ENCODE results near the gene BAIAP2.
"Not testable (repeated sequence)": the region's sequence is repeated elsewhere in the genome, so short reads cannot be mapped to it uniquely, and the experiment has no call there.

The BAIAP2 gene

DNA sequence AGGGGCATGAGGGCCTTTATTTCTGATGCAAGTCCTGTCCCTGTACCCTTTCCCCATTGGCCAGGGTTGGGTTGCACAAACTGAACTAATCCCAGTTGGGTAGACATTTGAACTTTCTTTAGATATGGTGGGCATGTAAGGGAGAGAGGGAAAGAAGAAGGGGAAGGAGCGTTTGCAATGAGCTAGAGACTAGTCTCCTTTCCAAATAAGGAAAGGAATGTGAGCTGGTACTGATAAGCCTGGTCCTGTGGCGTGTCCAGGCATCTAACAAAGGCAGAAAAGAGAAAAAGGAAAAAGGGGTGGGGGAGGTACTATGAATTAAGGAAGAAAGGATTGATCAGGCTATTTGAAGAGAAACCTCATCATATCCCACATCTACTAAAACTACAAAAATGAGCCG, 23.0 kb upstream of the BAIAP2 start:
- DNase-seq = no peak
- peaks cover 10% of the 10 kb centered on the region for H3K36me3 Mint-ChIP-seq (ENCODE audit: low read depth)
- no peak for ATAC-seq
- H3K9me3 Mint-ChIP-seq = peaks cover 15% of the 10 kb centered on the region
- H3K4me3 Mint-ChIP-seq = no peak overlapping the region
- peaks cover 3% of the 10 kb centered on the region for H3K4me1 Mint-ChIP-seq
- no peak overlapping the region for H3K27ac Mint-ChIP-seq
- peaks cover 6% of the 10 kb centered on the region for H3K27me3 Mint-ChIP-seq

DNA sequence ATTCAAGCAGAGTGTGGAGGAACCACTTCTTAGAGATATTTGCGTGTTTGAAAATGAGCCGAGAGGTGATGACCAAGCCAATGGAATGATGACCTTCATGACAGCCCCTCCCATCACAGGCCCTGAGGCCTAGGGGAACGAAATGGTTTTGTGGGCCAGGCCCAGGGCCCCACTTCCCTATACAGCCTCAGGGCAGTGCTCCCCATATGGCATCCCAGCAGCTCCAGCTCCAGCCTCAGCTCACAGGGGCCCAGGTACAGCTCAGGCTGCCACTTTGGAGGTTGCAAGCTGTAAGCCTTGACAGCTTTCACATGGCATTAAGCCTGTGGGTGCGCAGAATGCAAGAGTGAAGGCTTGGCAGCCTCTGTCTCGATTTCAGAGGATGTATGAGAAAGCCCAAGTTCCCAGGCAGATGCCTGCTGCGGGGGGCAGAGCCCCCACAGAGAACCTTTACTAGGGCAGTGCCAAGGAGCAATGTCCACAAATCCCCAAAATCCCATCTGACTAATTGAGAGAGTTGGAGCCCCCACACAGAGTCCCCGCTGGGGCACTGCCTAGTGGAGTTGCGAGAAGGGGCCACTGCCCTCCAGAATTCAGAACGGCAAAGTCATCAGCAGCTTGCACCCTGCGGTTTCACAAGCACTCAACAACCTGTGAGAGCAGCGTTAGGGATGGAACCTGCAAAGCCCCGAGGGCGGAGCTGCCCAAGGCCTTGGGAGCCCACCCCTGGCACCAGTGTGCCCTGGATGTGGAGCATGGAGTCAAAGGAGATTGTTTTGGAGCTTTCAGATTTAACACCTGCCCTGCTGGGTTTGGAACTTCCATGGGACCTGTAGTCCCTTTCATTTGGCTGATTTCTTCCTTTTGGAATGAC, 22.1 kb upstream of the BAIAP2 start:
- Mint-ChIP-seq H3K4me3 (no peak overlapping the region), H3K36me3 (ENCODE audit: low read depth) (peaks cover 10% of the 10 kb centered on the region), H3K9me3 (peaks cover 15% of the 10 kb centered on the region), H3K4me1 (peaks cover 5% of the 10 kb centered on the region), H3K27me3 (no peaks in the 10 kb centered on the region), H3K27ac (no peak overlapping the region)
- ATAC-seq (no peak), DNase-seq (no peak)

DNA sequence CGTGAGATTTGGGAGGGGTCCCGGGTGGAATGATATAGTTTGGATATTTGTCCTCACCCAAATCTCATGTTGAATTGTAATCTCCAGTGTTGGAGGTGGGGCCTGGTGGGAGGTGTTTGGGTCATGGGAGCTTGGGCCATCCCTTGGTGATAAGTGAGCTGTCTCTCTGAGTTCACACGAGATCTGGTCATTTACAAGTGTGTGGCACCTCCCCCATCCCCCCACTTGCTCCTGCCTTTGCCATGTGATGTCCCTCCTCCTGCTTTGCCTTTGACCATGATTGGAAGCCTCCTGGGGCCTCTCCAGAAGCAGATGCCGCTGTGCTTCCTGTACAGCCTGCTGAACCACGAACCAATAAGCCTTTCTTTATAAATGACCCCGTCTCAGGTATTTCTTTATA, 21.3 kb upstream of the BAIAP2 start:
- H3K27me3 Mint-ChIP-seq = no peaks in the 10 kb centered on the region
- H3K36me3 Mint-ChIP-seq (ENCODE audit: low read depth) = peaks cover 10% of the 10 kb centered on the region
- no peak for DNase-seq
- H3K27ac Mint-ChIP-seq = no peak overlapping the region
- H3K4me1 Mint-ChIP-seq = peaks cover 14% of the 10 kb centered on the region
- no peak overlapping the region for H3K4me3 Mint-ChIP-seq
- H3K9me3 Mint-ChIP-seq = peaks cover 15% of the 10 kb centered on the region
- ATAC-seq = no peak

DNA sequence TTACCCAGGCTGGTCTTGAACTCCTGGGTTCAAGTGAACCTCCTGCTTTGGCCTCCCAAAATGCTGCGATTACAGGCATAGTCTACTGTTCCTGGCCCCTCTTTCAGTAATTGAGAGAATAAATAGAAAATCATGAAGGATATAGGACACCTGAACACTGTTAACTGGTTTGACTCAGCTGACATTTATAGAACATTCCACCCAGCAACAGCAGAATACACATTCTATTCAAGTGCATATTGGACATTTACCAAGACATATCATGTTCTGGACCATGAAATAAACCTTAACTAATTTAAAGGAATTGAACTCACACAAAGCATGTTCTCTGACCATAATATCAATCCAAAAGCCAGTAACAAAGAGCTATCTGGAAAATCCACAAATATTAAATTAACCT, 19.8 kb upstream of the BAIAP2 start:
- H3K4me3 Mint-ChIP-seq = no peak overlapping the region
- H3K9me3 Mint-ChIP-seq = peaks cover 15% of the 10 kb centered on the region
- no peak overlapping the region for H3K27ac Mint-ChIP-seq

DNA sequence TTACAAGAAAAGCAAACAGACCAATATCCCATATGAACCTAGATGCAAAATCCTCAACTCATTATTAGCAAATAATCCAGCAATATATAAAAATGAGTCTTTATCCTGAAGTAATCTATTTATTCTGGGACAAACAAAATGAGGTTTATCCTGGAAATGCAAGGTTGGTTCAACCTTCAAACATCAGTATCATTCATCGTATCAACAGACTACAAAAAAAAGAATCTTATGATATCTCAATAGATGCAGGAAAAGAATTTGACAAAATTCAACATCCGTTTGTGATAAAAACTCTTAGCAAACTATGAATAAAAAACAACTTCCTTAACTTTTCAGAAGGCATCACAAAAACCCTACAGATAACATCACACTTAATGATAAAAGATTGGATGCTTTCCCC, 18.4 kb upstream of the BAIAP2 start:
- H3K4me1 Mint-ChIP-seq = peaks cover 21% of the 10 kb centered on the region
- peaks cover 9% of the 10 kb centered on the region for H3K9me3 Mint-ChIP-seq
- H3K27ac Mint-ChIP-seq = no peak overlapping the region
- H3K36me3 Mint-ChIP-seq (ENCODE audit: low read depth) = peaks cover 7% of the 10 kb centered on the region
- DNase-seq = no peak
- no peaks in the 10 kb centered on the region for H3K27me3 Mint-ChIP-seq
- H3K4me3 Mint-ChIP-seq = no peak overlapping the region
- ATAC-seq = no peak

More for the DNA sequence above, 19.8 kb upstream of the BAIAP2 start:
- Mint-ChIP-seq H3K36me3 (ENCODE audit: low read depth) (peaks cover 10% of the 10 kb centered on the region), H3K4me1 (peaks cover 21% of the 10 kb centered on the region), H3K27me3 (no peaks in the 10 kb centered on the region)
- DNase-seq = no peak
- no peak for ATAC-seq

DNA sequence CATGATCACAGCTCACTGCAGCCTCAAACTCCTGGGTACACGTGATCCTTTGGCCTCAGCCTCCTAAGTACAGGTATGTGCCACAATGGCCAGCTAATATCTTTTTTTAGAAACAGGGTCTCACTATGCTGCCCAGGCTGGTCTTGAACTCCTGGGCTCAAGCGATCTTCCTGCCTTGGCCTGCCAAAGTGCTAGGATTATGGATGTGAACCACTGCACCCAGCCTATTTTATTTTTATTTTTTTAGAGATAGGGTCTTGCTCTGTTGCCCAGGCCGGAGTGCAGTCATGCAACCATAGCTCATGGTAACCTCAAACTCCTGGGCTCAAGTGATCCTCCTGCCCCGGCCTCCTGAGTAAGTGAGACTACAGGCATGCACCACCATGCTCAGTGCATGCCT, 17.6 kb upstream of the BAIAP2 start:
- H3K27me3 Mint-ChIP-seq = not testable (repeated sequence)

DNA sequence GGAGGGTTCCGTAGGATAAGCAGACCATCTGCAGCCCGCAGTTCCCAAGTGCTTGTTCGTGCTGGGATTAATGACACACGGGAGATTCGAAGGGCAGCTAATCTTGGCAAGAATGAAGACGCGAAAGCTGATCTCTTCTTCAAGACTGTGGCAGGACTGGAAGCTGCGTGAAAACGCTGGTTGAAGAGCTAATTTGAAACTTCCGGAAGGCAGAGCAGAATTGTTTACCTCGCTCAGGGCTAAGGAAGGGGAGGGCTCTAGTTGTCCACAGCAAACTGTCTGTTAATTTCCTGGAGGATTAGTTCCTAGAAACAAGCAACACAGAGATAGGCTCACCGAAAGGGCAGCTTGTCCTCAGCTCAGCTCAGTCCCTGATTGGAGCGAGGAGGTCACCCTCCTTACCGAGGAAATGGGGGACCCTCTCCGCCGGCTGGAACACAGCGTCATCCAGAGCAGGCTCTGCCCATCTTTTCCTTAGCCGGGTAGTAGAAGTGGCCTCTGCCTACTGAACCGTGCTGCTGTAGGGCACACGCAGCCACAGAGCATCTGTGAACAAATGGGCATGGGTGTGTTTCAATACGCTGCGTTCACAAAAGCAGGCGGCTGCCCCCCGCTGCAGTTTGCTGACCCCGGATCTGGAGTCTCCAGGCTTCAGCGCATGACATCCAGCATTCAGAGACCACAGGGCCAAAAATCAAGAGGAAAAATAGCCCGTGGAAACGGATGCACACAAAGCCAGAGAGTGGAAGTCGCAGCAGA, 16.7 kb upstream of the BAIAP2 start:
- peaks cover 7% of the 10 kb centered on the region for H3K36me3 Mint-ChIP-seq (ENCODE audit: low read depth)
- H3K4me3 Mint-ChIP-seq = peak overlapping the region; percentile 81
- H3K4me1 Mint-ChIP-seq = peaks cover 21% of the 10 kb centered on the region
- peaks cover 9% of the 10 kb centered on the region for H3K9me3 Mint-ChIP-seq
- no peaks in the 10 kb centered on the region for H3K27me3 Mint-ChIP-seq
- DNase-seq (peak; percentile 46), ATAC-seq (peak; percentile 76)
- H3K27ac Mint-ChIP-seq = peak overlapping the region; percentile 80

More for the DNA sequence above, 17.6 kb upstream of the BAIAP2 start:
- peaks cover 21% of the 10 kb centered on the region for H3K4me1 Mint-ChIP-seq
- ATAC-seq; H3K36me3 Mint-ChIP-seq (ENCODE audit: low read depth); DNase-seq; H3K4me3 Mint-ChIP-seq; H3K9me3 Mint-ChIP-seq; H3K27ac Mint-ChIP-seq: not testable (repeated sequence)

DNA sequence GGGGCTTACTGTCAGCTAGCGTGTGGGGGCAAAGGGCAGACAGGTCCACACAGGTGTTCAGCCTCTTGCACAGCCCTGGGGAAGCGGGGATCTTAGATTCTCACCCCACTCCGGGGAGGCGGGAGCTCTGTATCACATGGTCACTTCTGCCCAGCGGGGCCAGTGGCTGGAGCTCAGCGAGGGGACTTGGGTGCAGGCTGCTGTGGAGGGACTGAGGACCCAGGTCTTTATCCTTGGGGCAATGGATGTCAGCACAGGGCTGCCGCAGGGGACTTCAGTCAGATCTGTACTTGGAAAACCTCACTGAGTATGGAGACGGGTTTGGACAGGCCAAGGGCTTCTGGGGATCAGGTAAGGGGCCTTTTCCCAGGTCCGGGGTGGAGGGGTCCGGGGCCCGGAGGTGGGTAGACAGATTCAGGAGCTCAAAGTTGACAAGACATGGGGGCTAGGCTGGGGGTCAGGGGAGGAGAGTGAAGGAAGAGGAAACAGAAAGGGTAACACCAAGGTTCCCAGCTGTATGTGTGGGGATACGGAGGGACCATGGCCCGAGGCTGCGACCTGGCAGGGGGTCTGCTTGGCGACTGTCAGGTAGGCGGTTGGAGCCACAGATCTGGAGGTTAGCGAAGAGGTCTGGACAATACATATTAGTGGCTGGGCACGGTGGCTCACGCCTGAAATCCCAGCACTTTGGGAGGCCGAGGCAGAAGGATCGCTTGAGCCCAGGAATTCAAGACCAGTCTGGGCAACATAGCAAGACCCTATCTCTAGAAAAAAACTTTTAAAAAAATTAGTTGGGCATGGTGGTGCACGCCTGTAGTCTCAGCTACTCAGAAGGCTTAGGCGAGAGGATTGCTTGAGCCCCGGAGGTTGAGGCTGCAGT, 15.1 kb upstream of the BAIAP2 start:
- Mint-ChIP-seq H3K4me3 (no peak overlapping the region), H3K27ac (no peak overlapping the region)

DNA sequence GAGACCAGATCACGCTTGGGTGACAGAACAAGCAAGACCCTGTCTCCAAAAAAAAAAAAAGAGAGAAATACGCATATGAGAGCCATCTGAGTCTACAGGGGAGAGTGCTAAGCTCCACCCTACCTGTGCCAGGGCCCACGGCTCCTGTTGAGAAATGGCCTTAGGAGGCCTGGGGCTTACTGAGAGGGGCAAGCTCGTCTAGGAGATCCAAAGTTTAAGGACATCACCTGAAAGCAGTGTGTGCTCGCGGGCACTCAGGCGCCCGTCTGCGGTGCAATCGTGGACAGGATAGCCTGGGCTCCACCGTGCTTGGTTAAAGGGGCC, 14.5 kb upstream of the BAIAP2 start:
- Mint-ChIP-seq H3K4me3 (no peak overlapping the region), H3K9me3 (peaks cover 9% of the 10 kb centered on the region), H3K27ac (no peak overlapping the region), H3K27me3 (no peaks in the 10 kb centered on the region), H3K36me3 (ENCODE audit: low read depth) (peaks cover 7% of the 10 kb centered on the region), H3K4me1 (peaks cover 24% of the 10 kb centered on the region)
- no peak for DNase-seq
- no peak for ATAC-seq

More for the DNA sequence above, 15.1 kb upstream of the BAIAP2 start:
- ATAC-seq (no peak), DNase-seq (no peak)
- Mint-ChIP-seq H3K4me1 (peaks cover 24% of the 10 kb centered on the region), H3K27me3 (no peaks in the 10 kb centered on the region), H3K9me3 (peaks cover 9% of the 10 kb centered on the region), H3K36me3 (ENCODE audit: low read depth) (peaks cover 7% of the 10 kb centered on the region)

DNA sequence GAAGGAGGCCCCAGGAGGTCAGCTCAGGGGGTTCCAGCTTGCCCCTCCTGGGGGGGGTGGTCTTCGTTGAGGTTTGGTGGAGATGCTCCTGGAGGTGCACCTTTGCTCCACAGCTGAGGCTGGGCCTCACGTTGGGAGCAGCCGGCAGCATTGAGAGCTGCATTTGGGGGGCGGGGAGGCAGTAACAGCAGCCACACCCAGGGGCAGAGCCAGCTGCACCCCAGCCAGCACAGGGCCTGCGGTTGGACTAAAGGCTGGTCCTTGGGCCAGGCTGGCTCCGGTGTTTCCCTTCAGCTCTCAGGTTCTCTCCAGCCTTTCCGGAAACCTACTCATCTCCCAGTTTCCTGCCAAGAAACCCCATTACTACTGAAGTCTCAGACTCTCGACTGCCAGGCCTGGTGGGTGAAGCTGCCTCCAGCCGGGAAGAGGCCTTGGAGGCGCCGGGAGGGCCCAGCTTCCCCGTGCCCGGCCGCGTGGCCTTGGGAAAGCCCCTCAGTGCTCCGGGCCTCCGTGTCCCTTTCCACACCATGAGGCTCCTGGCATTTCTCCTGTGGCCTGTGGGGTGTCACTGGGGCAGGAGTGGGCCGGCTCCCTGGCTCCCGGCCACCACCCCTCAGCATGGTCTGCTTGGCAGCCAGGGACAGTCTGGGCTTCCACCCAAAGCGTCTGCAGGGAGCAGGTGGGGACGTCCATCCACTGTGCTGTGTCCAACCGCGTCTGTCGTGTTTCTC, 14.0 kb upstream of the BAIAP2 start:
- H3K4me1 Mint-ChIP-seq = peaks cover 24% of the 10 kb centered on the region
- ATAC-seq (no peak), DNase-seq (no peak)
- no peak overlapping the region for H3K27ac Mint-ChIP-seq
- peaks cover 4% of the 10 kb centered on the region for H3K36me3 Mint-ChIP-seq (ENCODE audit: low read depth)
- peaks cover 9% of the 10 kb centered on the region for H3K9me3 Mint-ChIP-seq
- no peak overlapping the region for H3K4me3 Mint-ChIP-seq
- no peaks in the 10 kb centered on the region for H3K27me3 Mint-ChIP-seq

DNA sequence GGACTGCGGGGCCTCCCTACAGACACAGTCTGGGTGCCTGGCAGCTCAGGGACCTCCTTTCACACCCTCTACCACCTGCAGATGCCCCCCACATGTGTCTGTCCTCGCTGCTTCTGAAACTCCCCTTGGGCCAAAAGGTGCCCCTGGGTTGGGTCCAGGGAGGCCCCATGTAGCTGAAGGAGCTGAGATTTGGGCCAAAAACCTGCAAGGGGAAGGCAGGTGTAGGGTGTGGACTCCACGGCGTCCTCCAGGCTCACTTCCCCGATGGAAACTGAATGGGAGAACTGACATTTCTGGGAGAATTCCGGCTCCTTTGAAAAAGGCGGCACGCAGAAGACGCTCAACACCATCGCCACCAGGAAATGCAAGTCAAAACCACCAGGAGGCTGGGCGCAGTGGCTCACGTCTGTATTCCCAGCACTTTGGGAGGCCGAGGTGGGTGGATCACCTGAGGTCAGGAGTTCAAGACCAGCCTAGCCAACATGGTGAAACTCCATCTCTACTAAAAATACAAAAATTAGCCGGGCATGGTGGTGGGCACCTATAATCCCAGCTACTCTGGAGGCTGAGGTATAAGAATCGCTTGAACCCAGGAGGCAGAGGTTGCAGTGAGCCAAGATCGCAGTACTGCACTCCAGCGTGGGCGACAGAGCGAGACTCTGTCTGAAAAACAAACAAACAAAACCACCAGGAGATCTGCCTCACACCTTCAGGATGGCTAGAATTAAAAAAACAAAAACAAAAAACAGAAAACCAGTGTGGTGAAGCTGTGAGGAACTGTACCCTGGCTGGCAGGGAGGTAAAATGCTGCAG, 13.2 kb upstream of the BAIAP2 start:
- Mint-ChIP-seq H3K36me3 (ENCODE audit: low read depth) (peaks cover 2% of the 10 kb centered on the region), H3K9me3 (peaks cover 3% of the 10 kb centered on the region), H3K27ac (no peak overlapping the region), H3K4me3 (no peak overlapping the region), H3K4me1 (peaks cover 23% of the 10 kb centered on the region), H3K27me3 (peaks cover 6% of the 10 kb centered on the region)
- DNase-seq = no peak
- no peak for ATAC-seq

DNA sequence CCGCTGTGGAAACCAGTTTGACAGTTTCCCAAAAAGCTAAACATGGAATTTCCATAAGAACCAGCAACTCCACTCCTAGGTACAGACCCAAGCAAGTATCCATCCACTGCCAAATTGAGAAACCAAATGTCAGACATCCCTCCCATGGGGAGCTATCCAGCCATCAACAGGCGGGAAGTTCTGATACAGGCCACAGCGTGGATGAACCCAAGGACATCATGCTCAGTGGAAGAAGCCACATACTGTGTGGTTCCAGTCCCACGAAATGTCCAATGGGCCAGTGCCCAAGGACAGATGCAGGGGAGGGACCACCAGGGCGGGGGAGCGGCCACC, 12.6 kb upstream of the BAIAP2 start:
- Mint-ChIP-seq H3K4me3 (no peak overlapping the region), H3K36me3 (ENCODE audit: low read depth) (no peaks in the 10 kb centered on the region), H3K27me3 (peaks cover 11% of the 10 kb centered on the region), H3K27ac (no peak overlapping the region), H3K4me1 (peaks cover 21% of the 10 kb centered on the region), H3K9me3 (peaks cover 4% of the 10 kb centered on the region)
- DNase-seq = no peak
- ATAC-seq = no peak

DNA sequence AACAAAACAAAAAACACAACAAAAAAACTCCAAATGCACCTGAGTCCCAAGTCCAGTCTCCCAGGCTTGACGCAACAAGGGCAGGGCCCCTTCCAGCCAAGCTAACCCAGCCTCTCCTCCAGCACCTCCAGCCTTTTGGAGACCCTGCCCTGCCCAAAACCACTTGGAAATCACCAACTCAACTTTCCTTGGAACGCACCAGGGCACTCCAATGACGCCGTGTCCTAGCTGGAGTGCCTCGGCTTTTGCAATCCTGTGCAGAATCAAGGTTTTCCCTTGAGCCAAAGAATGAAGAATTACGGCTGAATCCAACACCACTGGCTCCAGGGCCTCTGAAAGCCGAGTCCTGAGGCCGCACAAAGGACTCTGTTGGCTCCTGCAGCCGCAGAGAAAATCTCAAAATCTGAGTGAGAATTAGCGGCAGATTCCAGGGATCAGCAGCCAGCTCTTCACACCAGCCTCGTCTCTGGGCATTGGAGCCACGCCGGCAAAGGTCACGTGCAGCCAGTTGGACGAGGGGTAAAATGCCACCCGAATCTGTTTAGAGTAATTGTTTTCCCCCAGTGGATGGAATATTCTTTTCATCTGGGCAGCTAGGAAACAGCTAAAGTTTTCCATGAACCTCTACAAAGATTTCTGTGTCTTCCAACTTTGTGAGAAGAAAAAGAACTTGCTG, 9.7 kb upstream of the BAIAP2 start:
- Mint-ChIP-seq H3K4me3 (no peak overlapping the region), H3K4me1 (peaks cover 5% of the 10 kb centered on the region), H3K27ac (no peak overlapping the region), H3K36me3 (ENCODE audit: low read depth) (no peaks in the 10 kb centered on the region), H3K27me3 (peaks cover 20% of the 10 kb centered on the region), H3K9me3 (peaks cover 4% of the 10 kb centered on the region)
- no peak for DNase-seq
- no peak for ATAC-seq

All from activated naive CD8-positive, alpha-beta T cell treated with anti-CD3 and anti-CD28 coated beads, Interleukin-2, amount 50 U/mL, for 24 hours (primary cell).